HepG2 (cell line): ENCODE measurements around the gene MYO15A. TPM values are rescaled to one million over a fixed set of nuclear protein-coding genes. Genes with fewer than 3 reads are reported as not detected.

Experiments
- ARNT2 ChIP-seq: sonication (generic); formaldehyde crosslinking; IDR thresholded peaks from 2 replicates; pipeline ENCODE4 v1.8.0; 2022; ENCODE audit warnings: mild to moderate bottlenecking, low read depth, missing genetic modification reagents, moderate library complexity
- ASH2L ChIP-seq: fragments of 300-600, 200-600 bp; sonication (generic); IDR thresholded peaks from 2 replicates; pipeline ENCODE4 v1.7.0; 2017; ENCODE audit warnings: low read depth, mild to moderate bottlenecking, moderate library complexity, mixed read lengths, low read length; ENCODE audit not compliant: insufficient read length
- GFI1 ChIP-seq: sonication (generic); formaldehyde crosslinking; IDR thresholded peaks from 2 replicates; pipeline ENCODE4 v1.5.0; 2020; ENCODE audit warnings: missing genetic modification reagents, mild to moderate bottlenecking, borderline replicate concordance
- GZF1 ChIP-seq: sonication (generic); formaldehyde crosslinking; IDR thresholded peaks from 2 replicates; pipeline ENCODE4 v1.5.1; 2020; ENCODE audit warnings: mild to moderate bottlenecking, missing genetic modification reagents
- HDAC1 ChIP-seq: sonication (generic); formaldehyde crosslinking; IDR thresholded peaks from 2 replicates; pipeline ENCODE4 v1.5.1; 2020; ENCODE audit warnings: mild to moderate bottlenecking, missing genetic modification reagents
- HHEX ChIP-seq: IDR thresholded peaks from 2 replicates; pipeline ENCODE4 v1.6.1; 2016; ENCODE audit warnings: control low read depth
- HMG20B ChIP-seq: conservative IDR thresholded peaks from 2 replicates; pipeline ENCODE4 v1.6.1; 2016; ENCODE audit warnings: missing genetic modification reagents, missing compliant biosample characterization
- IRX3 ChIP-seq: sonication (generic); formaldehyde crosslinking; IDR thresholded peaks from 2 replicates; pipeline ENCODE4 v1.8.1; 2023; ENCODE audit warnings: mild to moderate bottlenecking, low read depth, missing genetic modification reagents, borderline replicate concordance
- KLF6 ChIP-seq: IDR thresholded peaks from 2 replicates; pipeline ENCODE4 v1.8.0; 2016; ENCODE audit warnings: missing biosample characterization, missing genetic modification reagents
- MIXL1 ChIP-seq: IDR thresholded peaks from 2 replicates; pipeline ENCODE4 v1.6.1; 2016
- MTA1 ChIP-seq: sonication (generic); formaldehyde crosslinking; IDR thresholded peaks from 2 replicates; pipeline ENCODE4 v1.4.0; 2020; ENCODE audit warnings: missing genetic modification reagents, mild to moderate bottlenecking, borderline replicate concordance
- NFIC ChIP-seq: IDR thresholded peaks from 2 replicates; pipeline ENCODE4 v1.6.1; 2012; ENCODE audit warnings: mild to moderate bottlenecking, low read length, inconsistent platforms
- NKX3-1 ChIP-seq: sonication (generic); formaldehyde crosslinking; IDR thresholded peaks from 2 replicates; pipeline ENCODE4 v1.5.0; 2020; ENCODE audit warnings: missing genetic modification reagents
- NR0B2 ChIP-seq: sonication (generic); formaldehyde crosslinking; IDR thresholded peaks from 2 replicates; pipeline ENCODE4 v1.4.0; 2020; ENCODE audit warnings: mild to moderate bottlenecking, missing genetic modification reagents
- NR2F2 ChIP-seq: IDR thresholded peaks from 2 replicates; pipeline ENCODE4 v1.6.1; 2012; ENCODE audit warnings: low read depth, inconsistent platforms, borderline replicate concordance
- PLRG1 ChIP-seq: fragments of 450-650 bp; conservative IDR thresholded peaks from 2 replicates; pipeline ENCODE4 v1.6.1; 2016
- SOX6 ChIP-seq, 2 experiments: fragments of 450-650 bp in 1 of 2; sonication (generic) in 1 of 2; formaldehyde crosslinking in 1 of 2; IDR thresholded peaks; 2 replicates each; pipeline versions ENCODE4 v1.4.0 to v1.6.1; 2017 to 2020; ENCODE audit warnings: antibody characterized with exemption in 1 of 2, mild to moderate bottlenecking in 1 of 2, missing genetic modification reagents in 1 of 2
- SP2 ChIP-seq: sonication (generic); formaldehyde crosslinking; IDR thresholded peaks from 2 replicates; pipeline ENCODE4 v1.5.1; 2020; ENCODE audit warnings: mild to moderate bottlenecking, missing genetic modification reagents
- U2AF2 ChIP-seq: fragments of 200-400 bp; formaldehyde crosslinking; IDR thresholded peaks from 2 replicates; pipeline ENCODE4 v1.6.1; 2017; ENCODE audit warnings: low read depth, mild to moderate bottlenecking, low read length
- ZBTB7A ChIP-seq: sonication (generic); formaldehyde crosslinking; IDR thresholded peaks from 2 replicates; pipeline ENCODE4 v1.8.0; 2022; ENCODE audit warnings: mild to moderate bottlenecking, missing genetic modification reagents
- ZC3H4 ChIP-seq: sonication (generic); formaldehyde crosslinking; IDR thresholded peaks from 2 replicates; pipeline ENCODE4 v1.4.0; 2020; ENCODE audit warnings: missing genetic modification reagents, borderline replicate concordance
- ZGPAT ChIP-seq: IDR thresholded peaks from 2 replicates; pipeline ENCODE4 v1.6.1; 2016; ENCODE audit warnings: mild to moderate bottlenecking
- ZNF124 ChIP-seq: sonication (generic); formaldehyde crosslinking; IDR thresholded peaks from 2 replicates; pipeline ENCODE4 v1.4.0; 2020; ENCODE audit warnings: missing genetic modification reagents
- ZNF331 ChIP-seq: sonication (generic); formaldehyde crosslinking; IDR thresholded peaks from 2 replicates; pipeline ENCODE4 v1.4.0; 2020; ENCODE audit warnings: missing genetic modification reagents
- ZNF687 ChIP-seq: sonication (generic); formaldehyde crosslinking; IDR thresholded peaks from 2 replicates; pipeline ENCODE4 v1.5.1; 2020; ENCODE audit warnings: mild to moderate bottlenecking, missing genetic modification reagents, moderate library complexity
- polyA plus RNA-seq, 8 experiments: library from polyadenylated mRNA; depleted of rRNA in 3 of 8; stranded (reverse) in 7 of 8; unstranded in 1 of 8; fragments of >200 nt; fragmentation: Illumina TruSeq in 4 of 8; extraction: Trizol in 4 of 8; gene quantifications; 2 replicates each; pipeline versions ENCODE4 v1.2.1 to v1.2.3, GENCODE V29; 2011 to 2016; ENCODE audit warnings: low read depth in 4 of 8, missing spikeins in 1 of 8, mixed read lengths in 1 of 8; ENCODE audit not compliant: insufficient read depth in 1 of 8
- total RNA-seq, 5 experiments: library from RNA; depleted of rRNA; stranded (reverse); fragments of >200 nt; fragmentation: Illumina TruSeq; extraction: Trizol; gene quantifications; 2 replicates each; pipeline ENCODE4 v1.2.3, GENCODE V29; 2016; ENCODE audit warnings: low read depth in 1 of 5

Gene MYO15A
- total and polyA plus RNA-seq, 2 of the 13 experiments (the other 11 are each of a cell fraction or from before 2014, with no cell fraction given), result 0.07 to 0.20 TPM

- no peak for TF ChIP-seq IRX3 (CRISPR knock-in tag)
- no peak for TF ChIP-seq HHEX (CRISPR knock-in tag)
- TF ChIP-seq ZC3H4 (CRISPR knock-in tag), result no peak
- TF ChIP-seq ASH2L, result no peak
- TF ChIP-seq PLRG1, result no peak
- no peak for TF ChIP-seq KLF6 (CRISPR knock-in tag)
- no peak for TF ChIP-seq NR2F2
- no peak for TF ChIP-seq ARNT2 (CRISPR knock-in tag)
- no peak for TF ChIP-seq ZNF331 (CRISPR knock-in tag)
- TF ChIP-seq U2AF2, result no peak
- peak; percentile 57; the same call in 1 of the 2 replicates for TF ChIP-seq MIXL1 (CRISPR knock-in tag)
- TF ChIP-seq GZF1 (CRISPR knock-in tag), result no peak
- no peak for TF ChIP-seq ZNF124
- 0 out of 2 replicates have a peak, but pooled peaks have one; percentile 23 for TF ChIP-seq GFI1 (CRISPR knock-in tag)
- TF ChIP-seq HDAC1 (CRISPR knock-in tag), result peak; percentile 40; the same call in 1 of the 2 replicates
- no peak for TF ChIP-seq SOX6 (IDR thresholded peaks at IDR 0.05)
- 0 out of 2 replicates have a peak, but pooled peaks have one; percentile 23 for TF ChIP-seq SOX6 (CRISPR knock-in tag; IDR thresholded peaks at IDR 0.05)
- TF ChIP-seq NFIC, result no peak
- TF ChIP-seq ZNF687 (CRISPR knock-in tag), result peak; percentile 39; the same call in 1 of the 2 replicates
- 0 out of 2 replicates have a peak, but pooled peaks have one; percentile 18 for TF ChIP-seq ZBTB7A (CRISPR knock-in tag)
- TF ChIP-seq SP2 (CRISPR knock-in tag), result no peak
- TF ChIP-seq NR0B2 (CRISPR knock-in tag), result peak; percentile 24; the same call in 1 of the 2 replicates
- TF ChIP-seq NKX3-1 (CRISPR knock-in tag), result no peak
- TF ChIP-seq HMG20B (CRISPR knock-in tag), result 0 out of 2 replicates have a peak, but pooled peaks have one; percentile 31
- TF ChIP-seq MTA1 (CRISPR knock-in tag), result no peak
- 0 out of 2 replicates have a peak, but pooled peaks have one; percentile 32 for TF ChIP-seq ZGPAT (CRISPR knock-in tag)
Observed at GRCh38 chr17:18191236-18191667, 82.7 kb downstream of the MYO15A start (continued).
